OCI-LY3 (cell line): Measurements from ENCODE around the gene MED13L.

ENCODE experiments used
- H2AFZ ChIP-seq: fragments of 200-600, 300-600 bp; shearing (Covaris generic); 2 replicates; pipeline ENCODE4 v1.6.0; 2014; ENCODE audit warnings: antibody characterized with exemption, low read depth, low read length
- H3K27ac ChIP-seq: fragments of 200-600, 300-600 bp; sonication (generic); 2 replicates; pipeline ENCODE4 v1.5.1; 2014; ENCODE audit warnings: mild to moderate bottlenecking, low read length, moderate library complexity, mixed read lengths
- H3K27me3 ChIP-seq: fragments of 200-600, 300-600 bp; sonication (generic); 2 replicates; pipeline ENCODE4 v1.6.1; 2014; ENCODE audit warnings: low read depth, low read length, mixed read lengths
- H3K36me3 ChIP-seq: fragments of 200-600, 300-600 bp; sonication (generic); replicated peaks from 2 replicates; pipeline ENCODE3; 2014; ENCODE audit warnings: low read depth, low read length, mixed read lengths
- H3K4me1 ChIP-seq: fragments of 300-600, 200-600 bp; sonication (generic); 2 replicates; pipeline ENCODE4 v1.6.1; 2014; ENCODE audit warnings: low read length, mixed read lengths
- H3K4me2 ChIP-seq: fragments of 200-600, 300-600 bp; sonication (generic); 2 replicates; pipeline ENCODE4 v1.6.1; 2014; ENCODE audit warnings: low read length, mixed read lengths
- H3K4me3 ChIP-seq: fragments of 300-600, 200-600 bp; sonication (generic); 2 replicates; pipeline ENCODE4 v1.5.1; 2014; ENCODE audit warnings: antibody characterized with exemption, mild to moderate bottlenecking, low read length, moderate library complexity
- H3K79me2 ChIP-seq: fragments of 300-600, 200-600 bp; shearing (Covaris generic); 2 replicates; pipeline ENCODE4 v1.6.1; 2014; ENCODE audit warnings: mild to moderate bottlenecking, low read length, mixed read lengths
- H3K9ac ChIP-seq: fragments of 300-600, 200-600 bp; shearing (Covaris generic); 2 replicates; pipeline ENCODE4 v1.6.0; 2014; ENCODE audit warnings: mild to moderate bottlenecking, low read length, moderate library complexity
- H3K9me3 ChIP-seq: fragments of 200-600, 300-600 bp; shearing (Covaris generic); 2 replicates; pipeline ENCODE4 v1.6.1; 2014; ENCODE audit warnings: low read length, mixed read lengths; ENCODE audit not compliant: insufficient read depth
- H4K20me1 ChIP-seq: fragments of 200-600, 300-600 bp; sonication (generic); 2 replicates; pipeline ENCODE4 v1.6.1; 2016; ENCODE audit warnings: low read length, mixed read lengths; ENCODE audit not compliant: insufficient read depth
- CTCF ChIP-seq: fragments of 200-600, 300-600 bp; sonication (generic); IDR thresholded peaks from 2 replicates; pipeline ENCODE4 v1.5.1; 2014; ENCODE audit warnings: antibody characterized with exemption, low read length, low read depth
- EZH2phosphoT487 ChIP-seq: fragments of 200-600 bp; shearing (Covaris generic); IDR thresholded peaks from 2 replicates; pipeline ENCODE4 v1.6.1; 2018; ENCODE audit warnings: antibody characterized with exemption, mixed run types, low read depth

Gene MED13L

GRCh38 chr12:116161588-116161987 is 115.9 kb downstream of the MED13L start:
- H2AFZ ChIP-seq: no peak overlapping the region
- peaks cover 52% of the 10 kb centered on the region for H4K20me1 ChIP-seq
- H3K36me3 ChIP-seq: no peaks in the 10 kb centered on the region
- H3K27ac ChIP-seq: no peak overlapping the region
- TF ChIP-seq EZH2phosphoT487: no peak
- TF ChIP-seq CTCF: no peak
- peaks cover 97% of the 10 kb centered on the region for H3K79me2 ChIP-seq
- no peaks in the 10 kb centered on the region for H3K9me3 ChIP-seq
- no peaks in the 10 kb centered on the region for H3K27me3 ChIP-seq
- H3K4me1 ChIP-seq: peaks cover 17% of the 10 kb centered on the region
- H3K4me3 ChIP-seq: no peak overlapping the region
- no peak overlapping the region for H3K9ac ChIP-seq
- no peak overlapping the region for H3K4me2 ChIP-seq

- Histone ChIP-seq H3K9ac (no peak overlapping the region), H3K27ac (no peak overlapping the region), H3K9me3 (no peaks in the 10 kb centered on the region), H3K4me1 (peaks cover 17% of the 10 kb centered on the region), H3K27me3 (no peaks in the 10 kb centered on the region), H3K79me2 (peaks cover 97% of the 10 kb centered on the region), H4K20me1 (peaks cover 51% of the 10 kb centered on the region), H3K36me3 (no peaks in the 10 kb centered on the region), H2AFZ (no peak overlapping the region), H3K4me2 (no peak overlapping the region), H3K4me3 (no peak overlapping the region)
- TF ChIP-seq EZH2phosphoT487 (no peak), CTCF (no peak)
Measured at GRCh38 chr12:116160883-116161458, 116.5 kb downstream of the MED13L start.

- H3K36me3 ChIP-seq: no peaks in the 10 kb centered on the region
- no peak overlapping the region for H3K4me3 ChIP-seq
- no peak overlapping the region for H3K9ac ChIP-seq
- no peak overlapping the region for H3K4me2 ChIP-seq
- peaks cover 45% of the 10 kb centered on the region for H4K20me1 ChIP-seq
- peaks cover 17% of the 10 kb centered on the region for H3K4me1 ChIP-seq
- H3K27ac ChIP-seq: no peak overlapping the region
- TF ChIP-seq CTCF (no peak), EZH2phosphoT487 (no peak)
- H2AFZ ChIP-seq: no peak overlapping the region
- peaks cover 97% of the 10 kb centered on the region for H3K79me2 ChIP-seq
- H3K27me3 ChIP-seq: no peaks in the 10 kb centered on the region
- no peaks in the 10 kb centered on the region for H3K9me3 ChIP-seq
Measured at GRCh38 chr12:116160231-116160630, 117.3 kb downstream of the MED13L start.

GRCh38 chr12:116159593-116160200 is 117.8 kb downstream of the MED13L start:
- Histone ChIP-seq H3K9me3 (no peaks in the 10 kb centered on the region), H3K4me1 (peaks cover 17% of the 10 kb centered on the region), H4K20me1 (peaks cover 43% of the 10 kb centered on the region), H3K4me3 (no peak overlapping the region), H3K79me2 (peaks cover 99% of the 10 kb centered on the region), H3K27me3 (no peaks in the 10 kb centered on the region), H3K27ac (no peak overlapping the region), H3K9ac (no peak overlapping the region), H2AFZ (no peak overlapping the region), H3K36me3 (no peaks in the 10 kb centered on the region), H3K4me2 (no peak overlapping the region)
- no peak for TF ChIP-seq EZH2phosphoT487
- TF ChIP-seq CTCF: no peak
